Fibroblast of skin of back (primary cell): ENCODE measurements around the gene OR10G6. TPM values are rescaled to one million over a fixed set of nuclear protein-coding genes. Genes with fewer than 3 reads are reported as not detected.
"Not testable (repeated sequence)": the region's sequence is repeated elsewhere in the genome, so short reads cannot be mapped to it uniquely, and the experiment has no call there.

Experiments
- DNase-seq: peaks from one replicate; pipeline ENCODE4 v3.0.0-alpha.2; 2013
- polyA plus RNA-seq, 2 experiments: library from polyadenylated mRNA; unstranded; fragments of 120-200 nt; gene quantifications; one replicate each; pipeline ENCODE4 v1.2.1, GENCODE V29; 2013; ENCODE audit not compliant: insufficient read length in 2 of 2

OR10G6 gene
- polyA plus RNA-seq (2013, experiment 1 of 2; ENCODE audit: insufficient read length) = not detected
- polyA plus RNA-seq (2013, experiment 2 of 2; ENCODE audit: insufficient read length) = not detected

GRCh38 chr11:123995119-123995518 is at the start of gene OR10G6:
Gene OR10G6, minus strand, starts transcription at chr11:123995161. Its CDS starts 0 bp downstream, at chr11:123995161.
- DNase-seq = no peak

GRCh38 chr11:124043420-124043819 is 48.5 kb upstream of the OR10G6 start:
- no peak for DNase-seq

GRCh38 chr11:124041254-124041653 is 46.3 kb upstream of the OR10G6 start, which contains the start of gene OR10G7:
Gene OR10G7, minus strand, starts transcription at chr11:124041325. Its CDS starts 2,324 bp downstream, at chr11:124039001.
- no peak for DNase-seq

- DNase-seq = no peak
Measured at GRCh38 chr11:124039557-124039956, 44.6 kb upstream of the OR10G6 start.

- no peak for DNase-seq
Measured at GRCh38 chr11:124036666-124037065, 41.7 kb upstream of the OR10G6 start.

GRCh38 chr11:124026498-124026897 is 31.5 kb upstream of the OR10G6 start, which contains the start of gene OR10G8:
Gene OR10G8, plus strand, starts transcription at chr11:124026798. Its CDS starts 2,825 bp downstream, at chr11:124029623.
- DNase-seq = no peak

- not testable (repeated sequence) for DNase-seq
Measured at GRCh38 chr11:124015837-124016236, 20.9 kb upstream of the OR10G6 start.

GRCh38 chr11:124012697-124013096 is 17.7 kb upstream of the OR10G6 start, which contains the start of gene OR10G4:
Gene OR10G4, plus strand, starts transcription at chr11:124012997. Its CDS starts 2,578 bp downstream, at chr11:124015575.
- DNase-seq = no peak

GRCh38 chr11:123979311-123979710 is 15.7 kb downstream of the OR10G6 start:
- no peak for DNase-seq

GRCh38 chr11:123977731-123978347 is 17.1 kb downstream of the OR10G6 start, which contains the start of gene OR10S1:
Gene OR10S1, minus strand, starts transcription at chr11:123977781. Its CDS starts 117 bp downstream, at chr11:123977664.
- no peak for DNase-seq

- DNase-seq = no peak
Measured at GRCh38 chr11:123976770-123977560, 18.0 kb downstream of the OR10G6 start.

- DNase-seq = peak; percentile 82
Measured at GRCh38 chr11:123973816-123974215, 21.1 kb downstream of the OR10G6 start.

- DNase-seq = no peak
Measured at GRCh38 chr11:123956752-123957151, 38.2 kb downstream of the OR10G6 start.

GRCh38 chr11:123945132-123945531 is 49.8 kb downstream of the OR10G6 start:
- DNase-seq = no peak
